EH (cell line): ENCODE results near the gene ADAM15.

Experiments
- DNase-seq: peaks from one replicate; pipeline ENCODE4 v3.0.0-alpha.2; 2015; ENCODE audit warnings: low read depth

ADAM15 gene

GRCh38 chr1:155072531-155073289, 21.6 kb downstream of the ADAM15 start:
- no peak for DNase-seq

DNA sequence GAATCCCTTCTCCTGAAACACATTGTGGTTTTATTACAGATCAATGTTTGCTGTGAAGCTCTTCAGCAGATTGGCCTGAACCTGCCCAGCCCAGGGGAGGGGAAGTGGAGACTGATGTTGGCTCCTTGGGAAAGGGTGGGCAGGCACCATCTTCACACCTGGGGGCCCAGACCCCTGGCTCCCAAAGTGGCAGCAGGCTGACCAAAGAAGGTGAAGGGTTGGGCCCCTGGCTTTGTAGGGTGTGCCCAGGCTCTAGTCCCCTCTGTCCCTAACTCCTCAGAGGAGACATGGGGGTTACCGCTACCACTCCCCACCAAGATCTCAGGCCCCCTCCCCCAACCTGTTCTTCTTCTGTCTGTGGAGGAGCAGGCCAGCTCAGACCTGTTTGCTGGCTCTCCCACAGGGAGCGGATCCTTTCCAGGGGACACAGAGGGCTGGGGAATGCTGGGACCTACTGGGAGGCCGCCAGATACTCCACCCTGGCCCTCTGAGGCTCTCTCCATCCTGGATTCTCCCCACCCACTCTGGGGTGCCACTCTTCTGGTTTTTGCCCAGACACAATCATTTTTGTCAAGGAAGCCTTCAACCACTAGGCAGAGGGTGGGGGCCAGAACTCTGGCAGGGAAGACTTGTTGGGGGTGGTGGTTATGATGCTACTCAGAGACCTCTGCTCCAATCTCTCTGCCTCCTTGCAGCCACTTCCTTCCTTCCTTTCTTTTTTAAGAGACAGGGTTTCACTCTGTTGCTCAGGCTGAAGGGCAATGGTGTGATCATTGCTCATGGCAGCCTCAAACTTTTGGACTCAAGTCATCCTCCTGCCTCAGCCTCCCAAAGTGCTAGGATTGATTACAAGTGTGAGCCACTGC, 22.5 kb downstream of the ADAM15 start:
- DNase-seq = no peak

DNA sequence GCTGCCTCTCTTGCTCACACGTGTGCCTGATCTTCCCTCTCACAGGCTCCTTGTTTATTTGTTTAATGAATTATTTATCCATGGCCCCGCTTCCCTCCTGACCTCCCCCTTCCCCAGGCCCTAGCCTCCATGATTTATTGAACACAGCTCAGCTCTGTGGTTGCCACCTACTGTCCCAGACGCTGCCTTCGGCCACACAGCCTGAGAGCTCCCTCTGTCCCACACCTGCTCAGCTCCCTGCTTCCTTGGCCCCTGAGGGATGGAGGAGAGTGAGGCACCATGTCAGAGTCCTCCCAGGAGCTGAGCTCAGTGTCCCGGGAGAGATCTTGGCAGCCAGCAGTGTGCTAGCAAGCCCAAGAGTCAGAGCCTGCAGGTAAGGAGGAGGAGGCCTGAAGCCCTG, 24.4 kb downstream of the ADAM15 start:
- DNase-seq = no peak

DNA sequence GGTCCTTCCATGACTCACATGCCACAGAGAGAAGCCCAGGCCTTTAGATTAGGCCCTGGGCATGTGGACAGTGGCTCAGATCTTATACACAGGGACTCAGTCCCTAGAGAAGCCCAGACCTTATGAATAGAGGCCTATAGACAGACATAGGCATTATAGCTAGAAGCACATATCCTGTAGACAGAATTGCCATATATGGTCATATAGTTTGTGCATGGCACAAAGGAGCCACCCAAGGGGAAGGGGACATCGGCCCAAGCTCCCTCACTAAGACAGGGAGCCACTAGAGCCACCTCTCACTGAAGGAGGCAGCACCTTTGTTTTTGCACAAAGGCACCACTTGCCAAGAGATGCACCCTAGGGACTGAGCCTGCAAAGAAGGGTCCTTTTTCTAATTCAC, 25.3 kb downstream of the ADAM15 start:
- no peak for DNase-seq

- DNase-seq = no peak
These were observed 26.2 kb downstream of the ADAM15 start for GRCh38 chr1:155077346-155077745.

GRCh38 chr1:155077758-155078445, 26.8 kb downstream of the ADAM15 start:
- no peak for DNase-seq

- peak; percentile 58 for DNase-seq
These were observed 27.5 kb downstream of the ADAM15 start, which contains the start of gene EFNA3 for GRCh38 chr1:155078469-155079209. Gene EFNA3, plus strand, starts transcription at chr1:155078837. Its CDS starts 105 bp downstream, at chr1:155078942.

- DNase-seq = no peak
These were observed 28.0 kb downstream of the ADAM15 start for GRCh38 chr1:155079210-155079486.

DNA sequence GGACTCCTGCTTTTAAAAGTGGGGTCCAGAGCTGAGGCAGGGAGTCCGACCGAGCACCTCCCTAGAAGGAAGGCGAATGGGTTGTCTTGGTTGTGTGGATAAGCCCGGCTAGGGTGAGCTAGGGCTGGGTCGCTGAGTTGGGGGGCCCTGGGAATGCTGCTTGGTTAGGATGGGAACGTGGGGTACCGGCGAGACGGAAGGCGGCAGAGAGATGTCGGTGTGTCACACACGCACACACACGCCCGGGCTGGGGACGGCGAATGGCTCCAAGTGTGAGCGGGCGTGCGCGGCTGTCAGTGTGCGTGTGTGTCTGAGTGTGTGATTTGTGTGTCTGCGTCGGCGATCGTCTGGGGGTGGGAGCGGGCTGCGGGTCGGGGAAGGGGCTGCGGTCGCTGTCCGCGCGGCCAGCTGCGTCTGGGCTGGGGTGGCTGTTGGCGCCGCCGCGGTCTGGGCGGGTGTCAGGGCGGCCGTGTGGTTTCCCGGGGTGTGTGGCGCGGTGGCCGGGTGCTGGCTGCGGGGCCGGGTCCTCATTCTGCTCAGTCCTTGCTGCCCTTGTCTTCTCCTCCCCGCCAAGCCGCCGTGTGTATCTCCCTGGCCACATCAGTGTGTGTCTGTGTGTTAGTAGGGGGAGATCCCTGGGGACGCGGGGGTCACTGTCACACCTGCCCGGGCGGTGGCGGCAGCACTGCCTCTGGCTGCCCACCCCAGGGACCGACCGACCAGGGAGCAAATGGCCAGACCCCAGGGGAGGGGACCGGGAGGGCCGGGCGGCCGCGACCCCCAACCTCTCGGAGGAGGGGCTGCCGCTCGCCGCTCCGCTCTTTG, 28.6 kb downstream of the ADAM15 start:
- DNase-seq = no peak

DNA sequence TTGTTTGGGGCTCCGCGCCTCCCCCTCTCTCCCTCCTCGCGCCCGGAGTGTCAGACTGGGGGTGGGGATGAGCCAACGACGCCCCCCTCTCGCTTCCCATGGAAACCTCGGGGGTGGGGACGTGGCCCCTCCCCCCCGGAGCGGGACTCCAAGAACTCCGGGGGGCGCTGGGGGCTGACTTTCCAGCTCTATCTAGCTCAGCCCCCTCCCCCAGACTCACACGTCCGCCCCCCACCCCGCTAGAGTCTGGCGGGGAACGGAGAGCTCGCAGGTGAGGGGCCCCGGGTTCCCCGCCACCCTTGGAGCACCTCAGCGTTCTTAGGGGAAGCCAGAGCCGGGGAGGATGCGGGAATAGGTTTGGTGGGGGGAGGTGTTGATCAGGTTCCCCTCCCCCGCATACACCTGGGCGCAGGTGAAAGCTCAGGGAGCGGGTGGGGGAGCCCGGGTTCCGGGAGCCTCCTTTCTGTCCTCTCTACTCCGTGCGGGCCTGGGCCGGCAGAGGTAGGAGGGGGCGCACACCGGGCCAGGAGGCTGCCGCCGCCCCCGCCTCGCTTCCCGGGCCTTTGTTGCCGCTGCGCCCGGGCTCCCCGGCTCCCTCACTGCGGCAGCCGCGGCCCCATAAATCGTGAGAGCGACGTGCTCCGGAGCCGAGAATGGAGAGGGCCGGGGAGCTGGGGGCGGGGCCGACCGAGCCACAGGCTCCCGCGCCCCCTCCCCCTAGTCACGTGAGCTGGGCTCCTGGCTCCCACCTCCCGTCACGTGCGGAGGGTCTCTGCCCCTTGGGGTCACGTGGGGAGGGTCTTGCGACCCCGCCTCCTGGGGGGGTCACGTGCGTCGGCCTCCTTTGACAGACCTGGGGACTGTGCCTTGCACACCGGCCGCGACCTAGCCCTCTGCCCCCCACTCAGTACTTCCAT, 29.5 kb downstream of the ADAM15 start:
- peak; percentile 19 for DNase-seq

- peak; percentile 11 for DNase-seq
These were observed 30.6 kb downstream of the ADAM15 start for GRCh38 chr1:155081472-155082300.

- DNase-seq = no peak
These were observed 31.4 kb downstream of the ADAM15 start for GRCh38 chr1:155082301-155083051.

DNA sequence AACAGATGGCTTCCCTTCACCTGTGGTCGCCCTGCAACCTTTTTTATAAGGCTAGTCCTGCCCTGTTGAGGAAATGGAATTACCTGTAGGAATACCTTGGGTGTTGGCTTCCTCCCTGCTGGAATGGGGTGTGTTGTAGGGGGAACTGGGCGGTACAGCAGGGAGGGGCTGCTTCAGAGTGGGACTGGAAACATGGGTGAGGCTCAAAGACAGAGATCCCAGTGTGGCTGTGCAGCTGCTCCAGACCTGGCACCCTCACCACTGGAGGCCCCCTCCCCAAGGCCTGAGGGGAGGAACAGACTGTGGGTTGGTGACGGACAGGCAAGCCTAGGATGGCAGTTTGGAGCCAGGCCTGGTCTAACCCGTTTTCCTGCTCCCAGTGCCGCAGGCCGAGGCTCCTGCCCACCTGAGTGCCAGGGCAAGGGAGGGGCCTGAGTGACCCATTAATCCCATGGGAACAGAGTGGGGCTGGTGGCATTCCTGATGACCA, 32.0 kb downstream of the ADAM15 start:
- no peak for DNase-seq

DNA sequence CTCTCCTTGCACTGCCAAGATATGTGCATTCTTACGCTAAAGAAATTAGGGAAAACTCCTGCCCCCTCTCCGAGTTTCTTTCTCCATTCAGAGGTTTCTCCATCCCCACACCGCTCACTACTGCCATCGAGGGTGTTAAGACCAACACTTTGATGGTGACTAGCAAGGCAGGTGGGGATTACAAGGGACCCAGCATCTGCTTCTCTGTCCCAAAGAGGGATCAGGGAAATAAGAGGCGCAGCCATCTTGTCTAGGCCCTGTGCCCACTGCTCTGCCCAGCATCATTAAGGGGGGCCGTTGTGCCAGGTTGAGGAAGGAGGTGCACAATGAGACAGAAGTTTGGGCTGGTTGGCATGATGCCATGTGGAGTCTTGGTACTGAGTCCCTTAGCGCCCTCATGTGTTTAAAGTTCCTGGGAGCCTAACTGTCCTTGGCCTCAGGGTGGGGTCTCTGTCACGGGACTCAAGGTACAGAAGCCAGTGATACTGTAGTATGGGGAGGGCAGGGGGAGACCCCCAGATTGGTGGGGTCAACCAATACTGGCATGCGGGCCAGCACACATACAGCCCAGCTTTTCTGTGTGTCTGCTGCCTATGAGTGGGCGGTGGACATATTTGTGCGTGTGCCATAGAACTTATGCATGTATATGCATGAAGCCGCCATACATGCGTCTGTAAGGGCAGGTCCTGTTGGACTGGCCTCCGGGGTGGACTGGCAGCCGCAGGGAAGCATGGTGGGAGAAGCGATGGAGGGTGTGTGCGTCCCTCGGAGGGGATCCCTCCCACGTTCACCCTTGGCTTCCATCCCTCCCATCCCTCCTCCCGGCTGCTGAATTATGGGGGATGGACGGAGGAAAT, 33.0 kb downstream of the ADAM15 start:
- DNase-seq = peak; percentile 50

- peak; percentile 95 for DNase-seq
These were observed 33.8 kb downstream of the ADAM15 start for GRCh38 chr1:155084722-155085503.

- DNase-seq = peak; percentile 62
These were observed 34.5 kb downstream of the ADAM15 start for GRCh38 chr1:155085504-155086127.
